Progenitor cell of endocrine pancreas (in vitro differentiated cells): ENCODE results near the gene RGS2. TPM values are rescaled to one million over a fixed set of nuclear protein-coding genes. Genes with fewer than 3 reads are reported as not detected.

Source experiments
- DNase-seq: peaks from one replicate; pipeline ENCODE4 v3.0.0; 2021; ENCODE audit warnings: low spot score; ENCODE audit not compliant: unreplicated experiment
- H3K27ac Mint-ChIP-seq: 2 replicates; pipeline ENCODE4 v1.8.0; 2021; ENCODE audit warnings: mild to moderate bottlenecking, moderate library complexity, mixed read lengths
- H3K27me3 Mint-ChIP-seq: 2 replicates; pipeline ENCODE4 v1.8.0; 2021; ENCODE audit warnings: mixed read lengths
- H3K36me3 Mint-ChIP-seq: 2 replicates; pipeline ENCODE4 v1.8.0; 2022; ENCODE audit warnings: mixed read lengths; ENCODE audit not compliant: insufficient read depth
- H3K4me1 Mint-ChIP-seq: 2 replicates; pipeline ENCODE4 v1.8.0; 2021; ENCODE audit warnings: low read depth, mixed read lengths
- H3K4me3 Mint-ChIP-seq: 2 replicates; pipeline ENCODE4 v1.8.0; 2021; ENCODE audit warnings: low read depth, mild to moderate bottlenecking, moderate library complexity, mixed read lengths
- H3K9me3 Mint-ChIP-seq: 2 replicates; pipeline ENCODE4 v1.8.0; 2021; ENCODE audit warnings: low read depth, mixed read lengths
- CTCF ChIP-seq: fragments of 200-600 bp; sonication (generic); IDR thresholded peaks from one replicate; pipeline ENCODE4 v1.5.0; 2021; ENCODE audit warnings: antibody characterized with exemption, mild to moderate bottlenecking; ENCODE audit not compliant: unreplicated experiment
- long read RNA-seq: library from polyadenylated mRNA; unstranded; transcript quantifications from one replicate; pipeline ENCODE4 v2.0.0, GENCODE V29; 2020
- total RNA-seq: library from RNA; stranded (reverse); gene quantifications from 2 replicates; pipeline ENCODE4 v1.2.1, GENCODE V29; 2021

The RGS2 gene, protein sequence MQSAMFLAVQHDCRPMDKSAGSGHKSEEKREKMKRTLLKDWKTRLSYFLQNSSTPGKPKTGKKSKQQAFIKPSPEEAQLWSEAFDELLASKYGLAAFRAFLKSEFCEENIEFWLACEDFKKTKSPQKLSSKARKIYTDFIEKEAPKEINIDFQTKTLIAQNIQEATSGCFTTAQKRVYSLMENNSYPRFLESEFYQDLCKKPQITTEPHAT
- total RNA-seq: 21.8 and 22.4 TPM in 2 replicates
- long read RNA-seq, transcript RGS2-201 (5 exons, 1,354 nt): major isoform, 49 of 51 reads
- long read RNA-seq, partial matches to known transcripts: 1 of 51 reads
- long read RNA-seq, other reads (novel, unspliced or antisense): 0 of 51 reads

- peak; percentile 84 for DNase-seq
- H3K4me3 Mint-ChIP-seq: peak within 1 kb of the TSS; percentile 86
- peak; percentile 39 for TF ChIP-seq CTCF
- peaks cover 21% of the 10 kb centered on the region for H3K27me3 Mint-ChIP-seq
- peaks cover 19% of the 10 kb centered on the region for H3K4me1 Mint-ChIP-seq
- H3K27ac Mint-ChIP-seq: peak within 1 kb of the TSS; percentile 95
- H3K36me3 Mint-ChIP-seq: no peaks in the 10 kb centered on the region
- no peaks in the 10 kb centered on the region for H3K9me3 Mint-ChIP-seq
These were observed at the start of gene RGS2 for GRCh38 chr1:192808518-192809306. TSS of gene RGS2 (plus strand) at chr1:192809039. CDS start at chr1:192809072, 33 bp downstream.

GRCh38 chr1:192759104-192759503 is 49.7 kb upstream of the RGS2 start:
- Mint-ChIP-seq H3K27me3 (no peaks in the 10 kb centered on the region), H3K36me3 (no peaks in the 10 kb centered on the region), H3K4me1 (peaks cover 2% of the 10 kb centered on the region), H3K27ac (no peak overlapping the region), H3K9me3 (peaks cover 8% of the 10 kb centered on the region), H3K4me3 (no peak overlapping the region)
- TF ChIP-seq CTCF: no peak
- DNase-seq: no peak

DNA sequence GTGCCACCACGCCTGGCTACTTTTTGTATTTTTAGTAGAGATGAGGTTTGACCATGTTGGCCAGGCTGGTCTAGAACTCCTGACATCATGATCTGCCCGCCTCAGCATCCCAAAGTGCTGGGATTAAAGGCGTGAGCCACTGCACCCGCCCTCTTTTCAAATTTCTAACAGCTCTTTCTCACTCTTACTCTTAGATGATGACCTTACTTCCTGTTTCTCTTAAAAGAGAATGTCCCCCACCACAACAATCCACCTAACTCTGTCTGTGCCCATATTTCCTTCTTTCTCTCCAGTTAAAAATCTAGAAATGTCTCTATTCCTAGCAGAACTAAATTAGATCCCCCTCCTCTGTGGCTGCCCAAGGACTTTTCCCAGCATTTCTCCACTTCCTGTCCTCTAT is 46.6 kb upstream of the RGS2 start:
- Mint-ChIP-seq H3K4me3 (no peak overlapping the region), H3K9me3 (peaks cover 8% of the 10 kb centered on the region), H3K27ac (no peak overlapping the region), H3K27me3 (no peaks in the 10 kb centered on the region), H3K4me1 (peaks cover 2% of the 10 kb centered on the region), H3K36me3 (no peaks in the 10 kb centered on the region)
- TF ChIP-seq CTCF: no peak
- no peak for DNase-seq

DNA sequence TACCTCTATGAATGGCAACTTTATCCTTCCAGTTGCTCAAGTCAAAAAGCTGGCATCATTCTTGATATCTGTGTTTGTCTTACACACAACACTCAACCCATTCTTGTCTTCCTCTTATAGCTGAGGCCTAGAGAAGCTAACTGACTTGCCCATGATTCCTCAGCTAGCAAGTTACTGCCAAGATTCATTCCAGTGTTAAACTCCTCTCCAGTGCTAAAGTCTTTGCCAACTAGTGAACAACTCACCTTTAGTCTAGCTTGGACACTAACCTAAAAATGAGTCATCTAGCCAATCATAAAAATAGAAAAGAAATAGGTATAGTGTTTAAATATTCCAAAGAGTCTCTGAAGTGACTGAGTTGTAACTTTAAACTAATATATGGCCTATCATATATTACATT is 45.6 kb upstream of the RGS2 start:
- no peak for TF ChIP-seq CTCF
- no peak for DNase-seq
- H3K27ac Mint-ChIP-seq: no peak overlapping the region
- peaks cover 2% of the 10 kb centered on the region for H3K4me1 Mint-ChIP-seq
- H3K27me3 Mint-ChIP-seq: no peaks in the 10 kb centered on the region
- peaks cover 8% of the 10 kb centered on the region for H3K9me3 Mint-ChIP-seq
- no peaks in the 10 kb centered on the region for H3K36me3 Mint-ChIP-seq
- H3K4me3 Mint-ChIP-seq: no peak overlapping the region

DNA sequence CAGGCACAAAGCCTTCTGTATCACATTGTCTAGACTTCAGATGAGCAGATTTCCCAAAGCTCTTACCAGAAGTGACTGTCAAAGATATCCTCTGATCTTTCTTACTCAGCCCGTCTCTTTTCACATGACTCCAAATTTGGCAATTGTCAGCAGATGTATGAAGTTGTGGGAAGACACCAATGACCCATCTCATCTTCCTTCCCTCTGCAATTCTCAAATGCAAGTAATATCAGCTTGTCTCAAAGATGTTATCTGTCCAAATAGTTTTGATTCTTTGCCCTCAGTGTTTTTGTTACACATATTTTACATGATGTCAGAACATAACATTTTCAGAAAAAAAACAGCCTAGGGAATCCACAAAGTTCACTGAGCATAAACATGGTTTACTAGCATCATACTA is 45.1 kb upstream of the RGS2 start:
- no peaks in the 10 kb centered on the region for H3K27me3 Mint-ChIP-seq
- H3K4me1 Mint-ChIP-seq: peaks cover 2% of the 10 kb centered on the region
- no peak for TF ChIP-seq CTCF
- no peak overlapping the region for H3K27ac Mint-ChIP-seq
- H3K9me3 Mint-ChIP-seq: peaks cover 6% of the 10 kb centered on the region
- no peak for DNase-seq
- H3K36me3 Mint-ChIP-seq: no peaks in the 10 kb centered on the region
- H3K4me3 Mint-ChIP-seq: no peak overlapping the region
